GM18498 (cell line): ENCODE measurements around the gene NEU1.
"Not testable (repeated sequence)": the region's sequence is repeated elsewhere in the genome, so short reads cannot be mapped to it uniquely, and the experiment has no call there.

Experiments used
- ATAC-seq: cut with Tn5 transposase; IDR thresholded peaks from one replicate; pipeline ENCODE4 v1.9.1; 2021; ENCODE audit warnings: mild to moderate bottlenecking, moderate library complexity; ENCODE audit not compliant: unreplicated experiment

The NEU1 gene

GRCh38 chr6:31875877-31876276 is 13.3 kb upstream of the NEU1 start:
- ATAC-seq = no peak

DNA sequence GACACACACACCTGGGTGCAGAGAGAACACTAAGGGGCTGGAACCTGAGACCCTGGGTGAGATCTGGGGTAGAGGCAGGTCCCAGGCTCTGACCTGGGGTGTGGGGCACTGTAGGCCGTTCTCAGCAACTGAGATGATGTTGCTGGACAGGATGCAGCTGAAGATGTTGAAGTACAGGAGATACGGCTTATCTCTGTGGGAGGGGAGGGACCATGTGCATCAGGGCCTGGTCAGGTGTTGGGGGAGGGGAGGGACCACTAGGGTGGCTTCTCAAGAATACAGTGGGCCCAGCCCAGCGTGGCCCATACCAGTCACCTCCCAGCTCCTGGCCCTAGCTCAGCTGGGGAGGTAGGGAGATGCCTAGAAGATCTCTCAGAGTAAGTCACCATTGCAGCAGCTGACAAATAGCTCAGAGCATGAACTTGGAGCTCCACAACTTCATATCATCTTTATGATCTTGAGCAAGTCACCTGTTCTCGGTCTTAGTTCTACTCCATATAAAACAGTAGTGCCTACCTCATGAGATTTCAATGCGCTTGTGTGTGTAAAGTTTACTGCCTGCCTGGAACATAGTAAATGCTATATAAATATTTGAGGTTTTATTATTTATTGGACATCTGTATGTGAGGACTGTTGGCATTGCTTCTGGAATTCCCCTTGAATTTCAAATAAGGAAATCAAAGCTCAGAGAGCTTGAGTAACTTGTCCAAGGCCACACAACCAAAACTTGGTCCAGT is 12.4 kb upstream of the NEU1 start:
- ATAC-seq = no peak

- no peak for ATAC-seq
Observed at GRCh38 chr6:31874084-31874670, 11.6 kb upstream of the NEU1 start.

DNA sequence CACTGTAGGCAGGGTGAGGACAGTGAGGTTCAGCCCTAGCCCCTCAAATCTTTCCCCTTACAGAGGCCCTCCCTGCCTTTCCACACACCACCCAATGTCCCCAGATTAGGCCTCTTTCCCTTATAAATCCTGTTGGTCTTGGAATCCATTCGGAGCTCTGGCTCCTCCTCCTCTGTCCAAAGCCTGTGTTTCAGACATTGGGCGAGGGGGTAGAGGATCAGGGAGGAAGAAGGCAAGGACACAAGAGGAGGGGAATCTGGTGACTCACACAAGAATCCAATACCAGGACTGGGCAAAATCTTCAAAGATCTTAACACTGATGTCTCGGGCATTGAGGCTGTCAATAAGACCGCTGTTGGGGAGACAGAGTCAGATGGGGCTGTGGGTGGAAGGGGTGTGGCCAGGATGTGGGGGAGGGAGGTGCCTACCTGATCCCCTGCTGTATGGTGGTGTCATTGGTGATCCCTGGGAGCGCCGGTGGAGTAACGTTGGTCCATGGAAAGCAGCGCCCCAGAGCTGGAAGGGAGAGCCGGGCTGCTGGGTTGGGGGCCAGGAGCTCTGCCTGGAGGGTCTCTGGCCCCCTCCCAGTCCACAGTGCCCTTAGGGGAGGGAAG is 8.5 kb upstream of the NEU1 start:
- no peak for ATAC-seq

- ATAC-seq = no peak
Observed at GRCh38 chr6:31870385-31870921, 7.8 kb upstream of the NEU1 start.

GRCh38 chr6:31869343-31869742 is 6.7 kb upstream of the NEU1 start:
- ATAC-seq = no peak

- ATAC-seq = not testable (repeated sequence)
Observed at GRCh38 chr6:31868658-31868971, 6.0 kb upstream of the NEU1 start.

DNA sequence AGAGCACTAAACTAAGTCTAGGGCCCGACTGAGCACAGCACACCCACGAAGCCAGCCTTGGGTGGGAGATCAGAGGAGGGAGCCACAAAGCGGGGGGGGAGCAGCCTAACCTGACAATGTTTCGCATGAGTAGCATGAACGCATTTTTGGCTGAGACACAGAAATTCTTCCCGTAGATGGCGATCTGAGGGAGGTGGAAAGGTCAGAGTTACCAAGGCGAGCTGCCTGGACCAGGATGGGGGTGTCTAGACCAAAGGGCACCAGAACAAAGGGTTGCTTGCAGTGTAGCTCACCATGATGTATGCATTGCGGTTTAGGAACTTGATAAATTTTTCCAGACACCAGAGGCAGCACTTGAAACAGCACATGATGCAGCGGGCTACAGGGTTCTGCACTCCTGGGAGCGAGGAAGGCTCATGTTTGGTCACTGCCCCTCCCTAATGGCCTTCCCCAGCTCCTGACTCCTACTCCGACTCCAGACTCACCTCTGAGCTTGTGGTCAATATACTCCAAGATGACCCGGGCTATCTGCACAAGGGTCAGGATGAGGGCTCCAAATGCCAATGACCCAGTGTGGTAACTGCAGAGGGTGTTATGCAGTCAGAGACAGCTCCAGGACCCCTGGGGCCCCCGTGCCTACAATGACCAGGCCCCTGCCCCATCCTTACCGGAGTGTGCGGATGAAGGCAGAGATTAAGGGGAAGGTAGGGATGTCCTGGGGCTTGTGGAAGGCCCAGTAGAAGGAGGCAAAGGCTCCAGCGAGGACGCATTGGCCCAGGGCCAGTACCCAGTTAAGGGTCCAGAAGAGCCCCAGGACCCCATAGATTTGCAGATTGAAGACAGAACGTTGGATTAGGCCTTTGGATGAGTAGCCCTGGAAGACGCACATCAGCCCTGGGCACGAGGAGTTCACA is 2.8 kb upstream of the NEU1 start:
- no peak for ATAC-seq

DNA sequence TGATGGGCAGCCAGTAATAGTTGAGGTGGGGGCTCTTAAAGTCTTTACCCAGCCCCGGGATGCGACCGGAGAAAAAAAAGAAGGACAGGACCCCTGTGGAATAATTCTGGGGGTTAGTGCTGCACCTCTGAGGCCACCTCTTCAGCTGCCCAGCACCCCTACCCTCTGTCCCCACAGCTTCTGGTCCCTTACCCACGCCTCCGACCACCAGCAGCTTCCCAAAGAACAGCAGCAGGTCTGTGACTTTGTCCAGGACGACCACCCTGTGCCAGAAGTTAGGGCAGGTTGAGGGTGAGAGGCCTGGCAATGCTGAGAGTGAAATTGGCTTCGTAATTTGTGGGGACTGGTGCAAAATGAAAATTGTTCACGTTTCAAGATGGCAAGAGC is 2.2 kb upstream of the NEU1 start:
- ATAC-seq = no peak

GRCh38 chr6:31864123-31864562 is 1.5 kb upstream of the NEU1 start:
- ATAC-seq = not testable (repeated sequence)

GRCh38 chr6:31861919-31862343 is 690 bp downstream of the NEU1 start:
- no peak for ATAC-seq

DNA sequence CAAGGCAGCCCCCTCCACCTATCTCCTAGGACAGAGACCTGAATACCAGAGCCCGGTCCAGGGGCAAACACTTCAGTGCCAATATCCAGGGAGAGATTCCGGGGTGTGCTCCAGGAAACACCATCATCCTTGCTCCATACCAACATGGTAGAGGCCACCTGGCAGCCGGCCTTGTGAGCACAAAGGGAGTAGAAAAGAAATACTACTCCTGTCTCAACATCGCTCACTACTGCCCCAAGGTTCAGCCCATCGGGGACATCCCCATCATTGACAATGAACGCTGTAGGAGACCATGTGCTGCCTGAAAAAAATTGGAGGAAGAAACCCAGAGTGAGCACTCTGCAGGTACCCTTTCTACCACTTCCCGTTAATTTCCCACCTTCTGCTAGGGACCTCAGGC is 1.5 kb downstream of the NEU1 start:
- no peak for ATAC-seq

DNA sequence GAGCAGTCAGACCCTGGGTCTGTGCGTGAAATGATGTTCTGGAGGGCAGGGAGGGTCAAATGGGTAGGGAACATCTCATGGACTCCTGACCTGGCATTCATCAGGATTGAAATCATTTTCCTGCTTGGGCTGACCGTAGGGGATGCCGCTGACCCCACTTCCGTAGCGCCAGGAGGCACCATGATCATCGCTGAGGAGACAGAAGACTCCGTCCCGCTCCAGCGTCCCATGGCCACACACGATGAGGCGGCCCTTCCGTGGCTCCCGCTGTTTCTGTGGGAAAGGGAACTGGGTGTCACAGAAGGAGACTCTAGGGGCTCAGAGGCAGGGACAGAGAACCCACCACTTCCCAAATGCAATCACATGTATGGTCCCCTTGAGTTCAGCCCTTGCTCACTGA is 2.3 kb downstream of the NEU1 start:
- no peak for ATAC-seq

DNA sequence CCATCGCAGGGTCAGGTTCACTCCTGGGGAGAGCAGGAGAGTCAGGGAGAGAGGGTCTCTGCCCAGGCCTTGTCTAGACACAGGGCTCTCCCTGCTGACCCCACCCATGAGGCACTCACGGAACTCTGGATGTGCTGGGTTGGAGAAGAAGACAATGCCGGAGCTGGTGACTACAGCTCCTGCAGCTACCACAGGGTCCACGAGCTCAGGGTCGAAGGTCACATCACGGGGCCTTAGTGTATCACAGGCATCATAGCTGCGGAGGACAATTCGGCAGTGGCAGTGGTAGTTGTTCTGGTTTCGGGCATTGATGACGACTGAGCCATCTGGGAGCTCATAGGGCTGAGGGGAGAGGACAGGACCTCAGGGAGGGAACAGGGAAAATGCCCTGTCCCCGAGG is 2.7 kb downstream of the NEU1 start:
- no peak for ATAC-seq

DNA sequence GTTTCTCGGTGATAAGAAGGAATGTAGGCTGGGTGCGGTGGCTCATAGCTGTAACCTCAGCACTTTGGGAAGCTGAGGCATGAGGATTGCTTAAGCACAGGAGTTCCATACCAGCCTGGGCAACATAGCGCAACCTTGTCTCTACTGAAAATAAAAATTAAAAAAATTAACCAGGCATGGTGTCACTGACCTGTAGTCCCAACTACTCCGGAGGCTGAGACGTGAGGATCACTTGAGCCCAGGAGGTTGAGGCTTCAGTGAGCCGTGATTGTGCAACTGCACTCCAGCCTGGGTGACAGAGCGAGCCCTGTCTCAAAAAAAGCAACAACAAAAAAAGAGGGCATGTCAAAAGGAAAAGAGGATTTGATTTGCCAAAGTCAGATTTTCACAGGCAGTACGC is 3.9 kb downstream of the NEU1 start:
- ATAC-seq = no peak

- not testable (repeated sequence) for ATAC-seq
Observed at GRCh38 chr6:31857774-31858173, 4.8 kb downstream of the NEU1 start.

GRCh38 chr6:31851980-31852718 is 10.5 kb downstream of the NEU1 start:
- not testable (repeated sequence) for ATAC-seq

GRCh38 chr6:31851485-31851832 is 11.2 kb downstream of the NEU1 start:
- no peak for ATAC-seq

- no peak for ATAC-seq
Observed at GRCh38 chr6:31850765-31851484, 11.7 kb downstream of the NEU1 start.
